Ovary (tissue), 3 donors: ENCODE measurements around the gene DRD1.

ENCODE experiments used
- CTCF ChIP-seq, 3 donors: fragments of 450-650 bp in 2 of 3; fragments of 200-600 bp in 1 of 3; IDR thresholded peaks; one replicate each; pipeline versions ENCODE4 v1.5.1 to v1.8.0; 2016 to 2022; ENCODE audit warnings: antibody characterized with exemption in 3 of 3, mild to moderate bottlenecking in 1 of 3
- EP300 ChIP-seq: sonication (generic); formaldehyde crosslinking; IDR thresholded peaks from one replicate; pipeline ENCODE4 v1.6.1; 2017; ENCODE audit warnings: antibody characterized with exemption
- POLR2A ChIP-seq: fragments of 450-650 bp; IDR thresholded peaks from one replicate; pipeline ENCODE4 v1.6.1; 2017; ENCODE audit warnings: antibody characterized with exemption, mild to moderate bottlenecking, moderate library complexity
- donor health status: DM: no; HTN: no; CAD: no.

GRCh38 chr5:175475248-175475647 is 31.3 kb upstream of the DRD1 start:
- no peak for TF ChIP-seq CTCF (IDR thresholded peaks at IDR 0.05)
- no peak for TF ChIP-seq POLR2A
- no peak for TF ChIP-seq EP300
